ENCODE data around the gene FZR1.

DNA sequence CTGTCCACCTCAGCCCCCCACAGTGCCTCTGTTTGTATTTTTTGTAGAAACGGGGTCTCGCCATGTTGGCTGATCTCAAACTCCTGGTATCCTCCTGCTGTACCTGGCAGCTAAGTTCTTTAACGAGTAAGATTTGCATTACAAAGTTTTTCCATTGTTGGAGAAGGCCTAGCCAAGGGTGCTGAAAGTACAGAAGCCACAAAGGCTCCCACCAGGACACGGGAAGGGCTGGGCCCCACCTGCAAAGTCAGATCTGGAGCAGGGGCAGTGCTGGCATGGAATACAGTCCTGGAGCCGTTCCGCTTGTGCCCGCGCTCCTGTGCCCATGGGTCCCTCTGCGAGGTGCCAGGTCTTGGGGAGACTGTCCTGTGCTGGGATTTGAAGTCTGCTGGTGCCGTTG is 12.1 kb downstream of the FZR1 start:
- no peak for TF ChIP-seq POLR2AphosphoS5 (IDR thresholded peaks at IDR 0.05)
- TF ChIP-seq, protein P1, sequence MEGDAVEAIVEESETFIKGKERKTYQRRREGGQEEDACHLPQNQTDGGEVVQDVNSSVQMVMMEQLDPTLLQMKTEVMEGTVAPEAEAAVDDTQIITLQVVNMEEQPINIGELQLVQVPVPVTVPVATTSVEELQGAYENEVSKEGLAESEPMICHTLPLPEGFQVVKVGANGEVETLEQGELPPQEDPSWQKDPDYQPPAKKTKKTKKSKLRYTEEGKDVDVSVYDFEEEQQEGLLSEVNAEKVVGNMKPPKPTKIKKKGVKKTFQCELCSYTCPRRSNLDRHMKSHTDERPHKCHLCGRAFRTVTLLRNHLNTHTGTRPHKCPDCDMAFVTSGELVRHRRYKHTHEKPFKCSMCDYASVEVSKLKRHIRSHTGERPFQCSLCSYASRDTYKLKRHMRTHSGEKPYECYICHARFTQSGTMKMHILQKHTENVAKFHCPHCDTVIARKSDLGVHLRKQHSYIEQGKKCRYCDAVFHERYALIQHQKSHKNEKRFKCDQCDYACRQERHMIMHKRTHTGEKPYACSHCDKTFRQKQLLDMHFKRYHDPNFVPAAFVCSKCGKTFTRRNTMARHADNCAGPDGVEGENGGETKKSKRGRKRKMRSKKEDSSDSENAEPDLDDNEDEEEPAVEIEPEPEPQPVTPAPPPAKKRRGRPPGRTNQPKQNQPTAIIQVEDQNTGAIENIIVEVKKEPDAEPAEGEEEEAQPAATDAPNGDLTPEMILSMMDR (IDR thresholded peaks at IDR 0.05) = no peak
- no peak for TF ChIP-seq EP300 (IDR thresholded peaks at IDR 0.05; ENCODE audit: low read depth)
- TF ChIP-seq POLR2A (IDR thresholded peaks at IDR 0.05) = no peak

Data from transverse colon (tissue), 4 donors.